IMR-90 (cell line): ENCODE results near the gene UBE2O. TPM values are rescaled to one million over a fixed set of nuclear protein-coding genes. Genes with fewer than 3 reads are reported as not detected.

Source experiments
- ATAC-seq: fragments of 200-7000 bp; cut with Tn5 transposase; 2 replicates; pipeline ENCODE4 v1.9.1; 2020; ENCODE audit warnings: low read depth, mild to moderate bottlenecking, moderate library complexity
- BruUV-seq: library from RNA; stranded (reverse); fragments of 400-500 nt; replicated peaks from 2 replicates; lab custom pipeline; 2021; lab: Mats Ljungman, UMichigan
- CTCF ChIA-PET: fragments of 300-600 bp; formaldehyde crosslinking; extraction: SDS; loops from one replicate; lab custom pipeline; 2021; ENCODE audit warnings: antibody characterized with exemption; lab: Yijun Ruan, JAX
- POLR2A ChIA-PET: fragments of 300-600 bp; sonication (Branson Sonifier 250); formaldehyde crosslinking; loops from one replicate; lab custom pipeline; 2022; ENCODE audit warnings: antibody characterized with exemption; ENCODE audit not compliant: unreplicated experiment; lab: Charles Lee
- DNase-seq: peaks from one replicate; pipeline ENCODE4 v3.0.0; 2013
- H2AFZ ChIP-seq: replicated peaks from 2 replicates; pipeline ENCODE3; 2013; ENCODE audit warnings: low read length, mild to moderate bottlenecking; ENCODE audit not compliant: poor library complexity
- H2AK5ac ChIP-seq: 2 replicates; pipeline ENCODE4 v1.6.1; 2013; ENCODE audit warnings: low read depth, low read length, inconsistent platforms
- H2AK9ac ChIP-seq: replicated peaks from 2 replicates; pipeline ENCODE3; 2013; ENCODE audit warnings: mild to moderate bottlenecking, low read depth, low read length, moderate library complexity; ENCODE audit not compliant: poor library complexity
- H2BK120ac ChIP-seq: 2 replicates; pipeline ENCODE4 v1.6.1; 2013; ENCODE audit warnings: low read depth, low read length, inconsistent platforms
- H2BK15ac ChIP-seq: 3 replicates; pipeline ENCODE4 v1.6.1; 2013; ENCODE audit warnings: low read depth, low read length, inconsistent platforms
- H2BK20ac ChIP-seq: 2 replicates; pipeline ENCODE4 v1.6.1; 2013; ENCODE audit warnings: low read depth, mild to moderate bottlenecking, inconsistent platforms, low read length, moderate library complexity
- H2BK5ac ChIP-seq: 2 replicates; pipeline ENCODE4 v1.6.1; 2013; ENCODE audit warnings: mild to moderate bottlenecking, low read depth, low read length, inconsistent platforms; ENCODE audit not compliant: poor library complexity, severe bottlenecking
- H3K14ac ChIP-seq: replicated peaks from 2 replicates; pipeline ENCODE4 v1.6.1; 2013; ENCODE audit warnings: low read depth, low read length, inconsistent platforms
- H3K18ac ChIP-seq: 2 replicates; pipeline ENCODE4 v1.6.1; 2013; ENCODE audit warnings: low read depth, low read length, control low read depth
- H3K23ac ChIP-seq: 2 replicates; pipeline ENCODE4 v1.6.1; 2013; ENCODE audit warnings: low read depth, low read length, inconsistent platforms
- H3K27ac ChIP-seq: 2 replicates; pipeline ENCODE4 v1.5.1; 2013; ENCODE audit warnings: mild to moderate bottlenecking, control low read depth, low read length; ENCODE audit not compliant: insufficient read depth
- H3K27me3 ChIP-seq: 2 replicates; pipeline ENCODE4 v1.6.1; 2013; ENCODE audit warnings: low read length; ENCODE audit not compliant: control insufficient read depth, insufficient read depth
- H3K36me3 ChIP-seq: 2 replicates; pipeline ENCODE4 v1.6.1; 2013; ENCODE audit warnings: low read length, mixed read lengths; ENCODE audit not compliant: control insufficient read depth, insufficient read depth
- H3K4ac ChIP-seq: 2 replicates; pipeline ENCODE4 v1.6.1; 2013; ENCODE audit warnings: low read depth, low read length, inconsistent platforms
- H3K4me1 ChIP-seq: 2 replicates; pipeline ENCODE4 v1.6.1; 2013; ENCODE audit warnings: low read length, mixed read lengths; ENCODE audit not compliant: control insufficient read depth, insufficient read depth
- H3K4me2 ChIP-seq: 2 replicates; pipeline ENCODE4 v1.6.1; 2013; ENCODE audit warnings: low read depth, mild to moderate bottlenecking, control low read depth, low read length, moderate library complexity
- H3K4me3 ChIP-seq: 2 replicates; pipeline ENCODE4 v1.5.1; 2013; ENCODE audit warnings: low read depth, mild to moderate bottlenecking, control low read depth, low read length, moderate library complexity; ENCODE audit not compliant: insufficient read depth
- H3K56ac ChIP-seq: 2 replicates; pipeline ENCODE4 v1.6.1; 2013; ENCODE audit warnings: low read length, inconsistent platforms; ENCODE audit not compliant: insufficient read depth; ENCODE audit errors: extremely low read depth
- H3K79me1 ChIP-seq, 2 experiments: 2 replicates each; pipeline ENCODE4 v1.6.1; 2013; ENCODE audit warnings: low read length in 2 of 2, inconsistent platforms in 1 of 2, low read depth in 1 of 2
- H3K9ac ChIP-seq: 2 replicates; pipeline ENCODE4 v1.6.1; 2013; ENCODE audit warnings: low read depth, low read length, control low read depth
- H3K9me1 ChIP-seq: 2 replicates; pipeline ENCODE4 v1.6.1; 2013; ENCODE audit warnings: low read length, inconsistent platforms; ENCODE audit not compliant: insufficient read depth
- H3K9me3 ChIP-seq: 2 replicates; pipeline ENCODE4 v1.6.1; 2013; ENCODE audit warnings: low read length; ENCODE audit not compliant: control insufficient read depth, insufficient read depth
- H4K20me1 ChIP-seq: 2 replicates; pipeline ENCODE4 v1.6.1; 2013; ENCODE audit warnings: low read length, inconsistent platforms; ENCODE audit not compliant: insufficient read depth
- H4K5ac ChIP-seq: 2 replicates; pipeline ENCODE4 v1.6.1; 2013; ENCODE audit warnings: mild to moderate bottlenecking, low read depth, low read length, control low read depth
- H4K8ac ChIP-seq, 2 experiments: 2 replicates each; pipeline ENCODE4 v1.6.1; 2013; ENCODE audit warnings: low read depth in 2 of 2, low read length in 2 of 2, control low read depth in 1 of 2, inconsistent platforms in 1 of 2
- H4K91ac ChIP-seq: 2 replicates; pipeline ENCODE4 v1.6.1; 2013; ENCODE audit warnings: low read depth, low read length, inconsistent platforms; ENCODE audit not compliant: insufficient read depth
- CEBPB ChIP-seq: IDR thresholded peaks from 2 replicates; pipeline ENCODE4 v1.6.1; 2012; ENCODE audit warnings: low read depth, low read length, improper control_type of control experiment
- RAD21 ChIP-seq: IDR thresholded peaks from 2 replicates; pipeline ENCODE4 v1.6.1; 2012; ENCODE audit warnings: low read length, improper control_type of control experiment
- WGBS, 2 experiments: methylation state at CpG; one replicate each; pipeline versions ENCODE4 v1.1.5 to v1.1.7; 2013; ENCODE audit warnings: missing lambda C conversion rate in 2 of 2; ENCODE audit not compliant: insufficient read length in 1 of 2; ENCODE audit errors: extremely low coverage in 2 of 2; 5-methylcytosine and 5-hydroxymethylcytosine counted together
- dilution Hi-C: fragments of 300-500 bp; cut with HindIII; formaldehyde crosslinking; loops from one replicate; pipeline ENCODE4 v1.14.3; 2018; ENCODE audit warnings: low sequenced_read_pairs; ENCODE audit not compliant: unreplicated experiment
- in situ Hi-C: fragments of 300-500 bp; cut with MboI; formaldehyde crosslinking; loops from 3 replicates; pipeline ENCODE4 v1.14.3; 2019; ENCODE audit warnings: low sequenced_read_pairs, inconsistent platforms, mixed read lengths
- intact Hi-C: fragments of 100-400 bp; cut with micrococcal nuclease; formaldehyde crosslinking; loops from 2 replicates; pipeline ENCODE4 v1.10.0; 2022
- polyA plus RNA-seq, 3 experiments: library from polyadenylated mRNA; depleted of rRNA; stranded (reverse); fragments of >200 nt; gene quantifications; 2 replicates each; pipeline ENCODE4 v1.2.3, GENCODE V29; 2012; ENCODE audit warnings: low replicate concordance in 1 of 3
- total RNA-seq: library from RNA; depleted of rRNA; stranded (reverse); fragments of >200 nt; gene quantifications from 2 replicates; pipeline ENCODE4 v1.2.3, GENCODE V29; 2012
- TF ChIP-seq, protein P1 (sequence below): fragments of 150-350 bp; IDR thresholded peaks from 2 replicates; pipeline ENCODE4 v1.6.1; 2017; ENCODE audit warnings: mild to moderate bottlenecking, antibody characterized with exemption, low read length, low read depth

Gene UBE2O
- total and polyA plus RNA-seq, 2 of the 4 experiments (the other 2 are of a cell fraction): 17.6 TPM

GRCh38 chr17:76479515-76480060 lies 26.6 kb upstream of the UBE2O start:
- Histone ChIP-seq H2BK15ac (no peak overlapping the region), H3K4me3 (no peak overlapping the region), H2AK5ac (no peak overlapping the region), H2AFZ (no peak overlapping the region), H3K4me2 (no peak overlapping the region), H4K91ac (no peak overlapping the region), H3K79me1 (no peaks in the 10 kb centered on the region), H3K9me3 (no peaks in the 10 kb centered on the region), H3K14ac (no peak overlapping the region), H2BK5ac (no peak overlapping the region), H2BK120ac (no peak overlapping the region), H3K4me1 (peaks cover 4% of the 10 kb centered on the region), H3K56ac (no peak overlapping the region), H3K18ac (no peak overlapping the region), H4K5ac (no peak overlapping the region), H3K9ac (no peak overlapping the region), H4K20me1 (no peaks in the 10 kb centered on the region), H3K23ac (no peak overlapping the region), H2AK9ac (no peak overlapping the region), H4K8ac (no peak overlapping the region), H3K27ac (no peak overlapping the region), H3K27me3 (no peaks in the 10 kb centered on the region), H3K9me1 (peaks cover 2% of the 10 kb centered on the region; the same call in 1 of the 2 replicates), H3K4ac (no peak overlapping the region), H3K36me3 (no peaks in the 10 kb centered on the region), H2BK20ac (no peak overlapping the region)
- intact Hi-C loops: no loop called here
- in situ Hi-C loops: no loop called here
- CTCF ChIA-PET: no interaction called here
- POLR2A ChIA-PET: no interaction called here
- TF ChIP-seq CEBPB: no peak
- TF ChIP-seq, protein P1, sequence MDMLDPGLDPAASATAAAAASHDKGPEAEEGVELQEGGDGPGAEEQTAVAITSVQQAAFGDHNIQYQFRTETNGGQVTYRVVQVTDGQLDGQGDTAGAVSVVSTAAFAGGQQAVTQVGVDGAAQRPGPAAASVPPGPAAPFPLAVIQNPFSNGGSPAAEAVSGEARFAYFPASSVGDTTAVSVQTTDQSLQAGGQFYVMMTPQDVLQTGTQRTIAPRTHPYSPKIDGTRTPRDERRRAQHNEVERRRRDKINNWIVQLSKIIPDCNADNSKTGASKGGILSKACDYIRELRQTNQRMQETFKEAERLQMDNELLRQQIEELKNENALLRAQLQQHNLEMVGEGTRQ: no peak
- no peak for TF ChIP-seq RAD21
- no peak for DNase-seq
- dilution Hi-C loops: no loop called here
- ATAC-seq: no peak
- no TSS peak for BruUV-seq
- WGBS, 2 experiments: no CpG with 5 or more reads among the region's 14 CpGs
